Activated CD8-positive, alpha-beta memory T cell treated with anti-CD3 and anti-CD28 coated beads for 24 hours (primary cell): Measurements from ENCODE around the gene GADD45A.
"Not testable (repeated sequence)": the region's sequence is repeated elsewhere in the genome, so short reads cannot be mapped to it uniquely, and the experiment has no call there.

Experiments
- DNase-seq: peaks from one replicate; pipeline ENCODE4 v3.0.0-alpha.2; 2020

Gene GADD45A

DNA sequence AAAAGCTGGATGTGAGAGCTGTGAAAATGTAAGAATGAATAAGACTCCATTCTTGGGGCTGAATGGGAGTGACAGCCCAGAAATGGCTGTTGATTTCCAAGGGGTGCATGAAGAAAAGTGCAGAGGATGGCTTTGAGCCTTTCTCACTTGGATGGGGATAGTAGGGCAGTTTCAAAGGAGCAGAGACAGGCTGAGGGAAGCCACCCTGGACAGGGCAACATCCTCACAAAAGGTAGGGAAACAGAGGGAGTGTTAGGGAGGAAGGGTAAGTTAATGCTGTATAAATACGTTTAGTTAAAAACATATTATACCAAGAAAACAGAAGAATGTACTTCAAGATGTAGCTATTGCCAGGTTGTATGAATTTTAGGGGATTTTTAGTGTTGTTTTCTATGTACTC, 38.1 kb downstream of the GADD45A start:
- DNase-seq, result no peak

DNA sequence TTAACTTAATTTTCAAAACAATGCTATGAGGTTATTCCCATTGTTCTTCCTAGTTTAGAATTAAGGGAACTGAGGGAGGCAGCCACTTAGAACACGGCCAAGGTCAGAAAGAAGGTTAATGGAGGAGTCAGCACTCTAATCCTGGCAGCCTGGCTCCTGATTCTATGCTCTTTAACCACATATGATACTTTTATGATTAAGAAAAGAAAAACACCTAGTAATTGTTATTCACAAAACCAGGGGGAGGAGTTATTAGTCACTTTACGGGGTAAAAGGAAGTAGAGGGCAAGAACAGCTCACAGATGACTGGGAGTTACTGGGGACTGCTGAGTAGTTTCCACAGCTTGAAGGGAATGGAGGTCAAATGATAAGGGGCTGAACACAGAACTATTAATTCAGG, 38.6 kb downstream of the GADD45A start:
- DNase-seq, result no peak

DNA sequence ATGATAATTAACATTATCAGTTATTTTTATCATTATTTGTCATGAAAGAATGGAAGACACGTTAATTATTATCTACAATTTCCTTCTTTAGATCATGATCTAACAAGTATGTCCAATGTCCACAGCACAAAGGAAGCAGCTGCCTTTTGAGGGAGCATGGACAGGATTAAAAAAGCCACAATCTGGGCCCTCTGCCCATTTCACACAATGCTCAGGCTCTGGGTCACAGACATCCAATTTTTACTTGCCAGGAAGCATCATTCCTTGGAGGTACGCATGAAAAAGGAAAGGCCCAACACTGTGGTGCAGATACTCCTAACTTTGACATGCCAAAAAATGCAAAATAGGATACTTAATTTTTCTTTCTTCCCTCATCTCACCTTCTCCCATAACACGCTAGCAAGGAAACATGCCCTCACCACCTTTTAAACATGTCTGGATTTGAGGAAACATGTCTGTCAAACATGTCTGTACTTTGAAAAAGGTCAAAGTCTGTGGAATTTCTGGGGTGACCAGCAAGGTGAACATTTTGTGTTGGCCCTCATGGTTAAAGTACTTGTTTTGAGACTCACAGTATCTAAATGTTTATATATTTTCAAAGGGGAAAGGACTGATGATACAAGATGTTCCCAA, 40.0 kb downstream of the GADD45A start:
- DNase-seq, result no peak

DNA sequence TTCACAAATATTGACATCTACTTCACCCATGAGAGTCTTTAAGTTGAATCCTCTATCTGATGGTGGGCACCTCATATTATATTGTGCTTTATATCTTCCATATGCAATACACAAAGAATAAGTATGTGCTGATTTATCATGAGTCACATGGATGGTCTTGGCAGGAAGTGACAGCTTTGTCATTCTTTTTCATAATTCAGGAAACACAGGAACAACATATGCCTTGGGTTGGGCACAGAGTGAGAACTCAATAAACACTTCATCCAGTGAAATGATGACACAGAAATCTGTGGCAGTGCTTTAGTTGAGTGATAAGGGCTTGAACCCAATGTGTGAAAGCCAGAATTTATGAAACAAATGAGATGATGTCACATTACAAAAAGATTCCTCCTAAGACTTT, 41.2 kb downstream of the GADD45A start:
- DNase-seq, result no peak

DNA sequence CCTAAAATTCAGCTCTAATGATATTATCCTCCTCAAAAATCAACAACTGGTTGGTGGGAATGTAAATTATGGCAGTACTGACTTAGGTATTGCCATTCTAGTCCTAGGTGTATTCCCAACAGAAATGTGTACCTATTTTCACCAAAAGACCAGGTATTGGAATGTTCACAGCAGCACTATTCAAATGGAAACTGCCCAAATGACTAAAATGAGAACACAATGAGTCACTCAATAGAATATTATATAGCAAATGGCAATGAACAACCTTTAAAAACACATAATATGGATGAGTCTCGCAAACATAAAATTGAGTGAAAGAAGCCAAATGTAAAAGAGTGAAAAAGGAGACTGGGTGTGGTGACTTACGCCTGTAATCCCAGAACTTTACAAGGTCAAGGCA, 44.9 kb downstream of the GADD45A start:
- DNase-seq, result no peak

DNA sequence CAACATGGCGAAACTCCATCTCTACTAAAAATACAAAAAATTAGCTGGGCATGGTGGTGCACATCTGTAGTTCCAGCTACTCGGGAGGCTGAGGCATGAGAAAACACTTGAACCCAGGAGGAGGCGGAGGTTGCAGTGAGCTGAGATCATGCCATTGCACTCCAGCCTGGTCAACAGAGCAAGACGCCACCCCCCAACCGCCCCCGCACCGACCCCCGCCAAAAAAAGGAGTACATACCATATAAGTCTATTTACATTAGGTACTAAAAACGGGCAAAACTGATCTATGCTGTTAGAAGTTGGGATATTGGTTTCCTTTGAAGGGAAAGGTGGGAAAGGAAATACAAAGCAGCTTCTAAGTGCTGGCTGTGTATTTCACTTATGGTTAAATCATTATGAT, 45.3 kb downstream of the GADD45A start:
- not testable (repeated sequence) for DNase-seq

DNA sequence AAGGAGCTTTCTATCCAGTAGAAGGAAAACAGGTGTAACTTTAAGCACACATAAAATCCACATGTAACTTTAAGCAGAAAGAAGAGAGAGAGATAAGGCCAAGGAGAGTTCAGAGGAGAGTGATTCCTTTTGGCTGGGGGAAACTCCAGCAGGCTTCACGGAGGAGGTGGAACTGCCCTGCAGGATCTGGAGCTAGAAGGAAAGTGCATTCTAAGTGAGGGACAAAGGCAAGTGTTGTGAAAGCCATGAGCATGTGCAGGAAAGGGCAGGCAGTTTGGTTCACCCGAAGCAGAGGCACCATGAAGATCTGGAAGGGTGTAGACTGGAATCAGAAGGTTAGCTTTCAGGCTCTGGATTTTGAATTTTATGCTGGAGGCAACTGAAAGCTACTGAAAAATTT, 46.3 kb downstream of the GADD45A start:
- DNase-seq, result no peak

DNA sequence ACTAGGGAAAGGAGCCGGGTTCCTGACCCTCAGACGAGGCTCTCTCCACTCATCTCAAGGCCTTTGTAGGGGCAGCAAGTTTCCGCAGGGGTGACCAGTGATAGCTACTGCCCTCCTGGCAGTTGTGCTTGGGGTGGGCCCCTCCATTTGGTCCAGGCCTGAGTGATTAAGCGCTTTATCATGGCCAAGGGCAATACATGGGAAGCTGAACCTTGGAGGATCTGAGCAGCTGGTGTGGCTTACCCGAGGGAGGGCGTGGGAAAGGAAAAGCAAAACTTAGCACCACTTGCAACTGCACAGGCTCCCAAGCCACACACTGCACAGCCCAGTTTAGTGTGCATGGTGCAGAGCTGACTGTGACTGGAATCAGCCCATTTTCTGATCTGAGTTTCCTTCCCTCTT, 47.8 kb downstream of the GADD45A start:
- no peak for DNase-seq

DNA sequence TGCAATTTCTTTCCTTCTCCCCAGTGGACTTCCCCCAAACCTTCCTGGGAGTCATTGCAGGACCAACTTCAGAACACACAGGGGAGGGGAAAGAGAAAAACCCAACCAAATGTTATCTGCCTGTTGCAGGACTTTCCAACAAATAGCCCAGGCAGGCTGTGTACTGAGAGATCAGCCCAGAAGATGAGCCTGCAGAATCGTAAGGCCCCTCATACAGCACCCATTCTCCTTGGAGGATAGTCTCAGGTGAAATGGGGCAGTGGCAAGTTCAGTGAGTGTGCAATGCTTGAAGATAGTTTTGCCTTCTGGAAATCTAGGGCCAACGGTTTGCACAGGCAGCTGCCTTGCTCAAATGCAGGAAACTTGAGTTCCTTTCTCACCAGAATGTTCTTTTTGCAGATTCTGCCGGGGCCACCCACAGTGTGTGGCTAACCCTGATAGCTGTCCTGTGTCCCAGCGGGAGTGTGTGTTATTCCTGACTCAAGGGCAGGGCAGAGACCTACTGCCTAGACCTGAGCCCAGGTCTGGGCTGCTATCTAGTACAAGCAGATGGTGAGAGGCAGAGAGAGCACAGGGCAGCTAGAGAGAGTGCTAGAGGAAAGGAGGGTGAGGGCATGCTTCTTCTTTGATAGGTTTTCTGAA, 48.8 kb downstream of the GADD45A start:
- no peak for DNase-seq

DNA sequence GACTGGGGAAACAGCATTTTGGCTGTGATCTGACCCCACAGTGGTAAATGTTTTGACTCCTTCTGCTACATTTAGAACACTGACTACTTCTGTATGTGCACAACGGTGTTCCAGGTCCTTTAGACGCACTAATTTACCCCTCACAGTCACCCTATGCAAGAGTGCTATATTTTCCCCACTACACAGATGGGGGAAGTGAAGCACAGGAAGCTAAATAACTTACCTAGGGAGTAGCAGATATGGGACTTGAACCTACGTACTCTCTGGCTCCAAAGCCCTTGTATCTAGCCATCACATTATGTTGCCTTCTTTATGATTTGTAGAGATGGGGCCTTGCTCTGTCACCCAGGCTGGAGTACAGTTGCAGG, 49.3 kb downstream of the GADD45A start:
- no peak for DNase-seq

DNA sequence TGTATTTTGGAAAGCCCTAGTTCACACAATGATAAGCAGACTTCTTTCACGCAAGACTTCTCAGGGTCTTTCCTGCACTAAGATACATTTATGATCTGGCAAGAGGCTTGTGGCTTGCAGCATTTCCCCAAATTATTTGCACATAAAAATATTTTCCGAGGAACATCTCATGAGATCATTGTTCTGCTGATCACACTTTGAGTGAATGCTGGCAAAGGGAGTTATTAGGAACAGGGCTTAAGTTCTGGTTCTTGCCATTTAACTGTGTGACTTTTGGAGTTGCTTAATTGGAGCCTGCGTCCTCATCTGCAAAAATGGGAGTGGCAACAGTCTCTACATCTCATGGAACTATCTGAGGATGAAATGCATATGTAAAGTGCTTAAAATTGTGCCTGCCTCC, 50.2 kb downstream of the GADD45A start:
- no peak for DNase-seq

DNA sequence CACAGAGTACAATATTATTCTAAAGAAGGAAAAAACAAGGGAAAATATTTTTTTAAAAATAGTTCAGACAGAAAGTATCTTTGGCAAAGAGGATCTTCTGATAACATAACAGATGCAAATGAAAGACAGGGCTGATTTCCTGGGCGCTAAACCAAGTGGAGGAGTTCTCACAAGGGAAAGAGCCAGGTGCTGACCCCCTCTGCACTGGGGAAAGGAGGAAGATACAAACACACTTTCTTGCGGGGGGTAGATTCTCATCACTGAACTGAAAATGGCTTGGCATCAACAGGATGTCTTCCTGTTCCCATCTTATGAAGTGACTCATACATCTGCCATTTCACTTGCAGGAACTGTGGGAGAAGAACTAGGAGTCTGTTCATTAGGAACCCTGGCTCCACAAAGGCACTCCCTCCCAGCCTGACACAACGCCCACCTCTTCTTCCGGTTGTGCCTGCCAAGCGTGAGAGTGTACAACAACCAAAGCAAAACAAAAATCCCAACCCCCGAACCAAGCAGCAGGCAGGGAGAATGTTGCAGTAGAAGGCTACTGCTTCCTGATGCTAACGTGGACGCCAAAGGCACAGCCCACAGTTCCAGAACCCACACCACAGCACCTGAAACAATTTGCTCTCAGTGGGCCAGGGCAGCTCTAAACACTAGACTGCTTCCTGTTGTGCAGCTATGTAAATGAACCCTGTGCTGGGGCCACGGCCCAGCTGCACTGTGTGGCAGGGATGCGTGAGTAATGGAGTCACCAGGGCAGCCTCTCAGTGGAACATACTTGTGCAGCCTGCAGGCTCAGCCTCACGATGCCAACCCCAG, 51.0 kb downstream of the GADD45A start:
- no peak for DNase-seq

DNA sequence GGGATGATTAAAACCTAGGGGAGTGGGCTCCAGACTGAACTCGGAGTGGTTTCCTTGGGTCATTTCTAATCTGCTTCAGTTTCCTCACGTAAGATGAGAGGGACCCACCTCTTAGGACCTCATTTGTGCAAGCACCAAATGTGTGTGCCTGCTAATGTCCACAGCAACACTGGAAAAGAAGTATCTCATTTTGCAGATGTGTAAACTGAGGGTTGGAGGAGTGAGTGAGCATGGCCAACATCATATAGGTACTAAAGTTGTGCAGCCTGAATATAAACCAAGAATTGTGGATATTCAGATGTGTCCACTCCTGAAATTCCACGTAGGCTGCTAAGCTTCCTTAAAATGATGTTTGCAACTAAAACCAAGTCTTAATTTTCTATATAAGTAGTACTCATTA, 51.7 kb downstream of the GADD45A start:
- no peak for DNase-seq

DNA sequence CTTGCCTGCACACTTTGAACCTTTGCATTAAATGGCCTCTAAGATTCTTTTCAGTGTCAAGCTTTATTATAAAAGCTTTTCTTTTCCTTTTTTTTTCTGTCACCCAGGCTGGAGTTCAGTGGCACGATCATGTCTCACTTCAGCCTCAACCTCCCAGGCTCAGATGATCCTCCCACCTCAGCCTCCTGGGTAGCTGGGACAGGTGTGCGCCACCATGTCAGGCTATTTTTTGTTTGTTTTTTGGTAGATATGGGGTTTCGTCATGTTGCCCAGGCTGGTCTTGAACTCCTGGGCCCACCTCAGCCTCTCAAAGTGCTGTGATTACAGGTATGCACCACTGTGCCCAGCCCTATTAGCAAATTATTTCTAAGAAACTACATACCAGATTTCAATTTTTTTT, 52.9 kb downstream of the GADD45A start:
- DNase-seq, result no peak
